Fibroblast of peridontal ligament (primary cell): ENCODE measurements around the gene COA8.

Source experiments
- DNase-seq: peaks from one replicate; pipeline ENCODE4 v3.0.0-alpha.2; 2010; ENCODE audit errors: extremely low read depth

The COA8 gene, protein sequence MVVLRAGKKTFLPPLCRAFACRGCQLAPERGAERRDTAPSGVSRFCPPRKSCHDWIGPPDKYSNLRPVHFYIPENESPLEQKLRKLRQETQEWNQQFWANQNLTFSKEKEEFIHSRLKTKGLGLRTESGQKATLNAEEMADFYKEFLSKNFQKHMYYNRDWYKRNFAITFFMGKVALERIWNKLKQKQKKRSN

DNA sequence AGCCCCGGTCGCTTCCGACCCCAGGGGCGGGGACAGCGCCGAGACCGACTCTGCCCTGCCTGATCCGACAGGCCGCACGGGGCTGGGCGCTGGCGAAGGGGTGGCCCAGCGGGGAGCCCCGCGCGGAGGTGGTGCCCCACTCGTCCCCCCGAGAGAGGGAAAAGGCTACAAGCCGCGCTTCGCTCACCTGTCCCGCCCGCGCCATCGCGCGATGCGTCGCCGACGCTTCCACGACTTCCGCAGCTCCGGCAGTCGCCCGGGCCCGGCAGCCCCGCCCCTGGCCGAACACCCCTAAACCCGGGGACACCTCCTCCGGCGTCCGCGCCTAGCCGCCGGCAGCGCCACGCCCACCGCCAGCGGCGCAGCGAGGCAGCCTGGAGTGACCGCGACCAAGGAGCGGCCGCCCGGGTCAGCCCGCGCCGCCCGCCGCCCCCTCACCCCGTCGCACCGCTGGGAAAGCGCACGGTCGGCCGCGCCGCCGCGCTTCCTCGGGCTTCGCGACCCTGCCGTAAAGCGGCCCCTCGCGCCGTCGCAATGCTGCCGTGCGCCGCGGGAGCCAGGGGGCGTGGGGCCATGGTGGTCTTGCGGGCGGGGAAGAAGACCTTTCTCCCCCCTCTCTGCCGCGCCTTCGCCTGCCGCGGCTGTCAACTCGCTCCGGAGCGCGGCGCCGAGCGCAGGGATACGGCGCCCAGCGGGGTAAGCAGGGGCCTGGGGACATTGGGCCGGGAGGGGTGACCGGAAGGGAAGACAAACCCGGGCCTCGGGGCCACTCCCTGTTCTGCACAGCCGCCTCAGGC is at the start of gene COA8, which contains the start of gene BAG5:
Gene COA8, plus strand, starts transcription at position 532 of the 797 bp plus-strand sequence. Its CDS starts 42 bp downstream, at position 574.
Gene BAG5, minus strand, starts transcription at position 229 of the 797 bp plus-strand sequence. CDS start 1,493 bp downstream, outside the sequence.
- DNase-seq, result peak; percentile 66

- no peak for DNase-seq
Measured at GRCh38 chr14:103514596-103515421, 48.0 kb upstream of the COA8 start.

GRCh38 chr14:103516426-103517173 is 46.2 kb upstream of the COA8 start:
- DNase-seq, result no peak

DNA sequence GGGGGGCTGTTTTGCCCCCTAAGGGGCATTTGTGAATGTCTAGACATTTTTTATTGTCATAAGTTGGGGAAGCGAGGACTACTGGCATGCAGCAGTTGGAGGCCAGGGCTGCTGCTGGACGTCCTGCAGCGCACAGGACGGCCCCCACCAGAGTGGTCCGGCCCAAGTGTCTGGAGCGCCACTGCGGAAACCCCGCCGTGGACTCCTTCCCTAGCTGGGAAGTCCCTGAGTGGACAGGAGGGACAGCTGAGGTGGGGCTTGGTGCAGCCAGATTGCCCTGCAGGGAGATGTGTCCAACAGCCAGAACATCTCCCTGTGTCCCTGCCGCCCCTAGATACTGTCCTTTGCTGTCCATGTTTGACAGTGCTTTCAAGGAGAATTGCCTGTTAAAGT is 45.6 kb upstream of the COA8 start:
- DNase-seq, result no peak

DNA sequence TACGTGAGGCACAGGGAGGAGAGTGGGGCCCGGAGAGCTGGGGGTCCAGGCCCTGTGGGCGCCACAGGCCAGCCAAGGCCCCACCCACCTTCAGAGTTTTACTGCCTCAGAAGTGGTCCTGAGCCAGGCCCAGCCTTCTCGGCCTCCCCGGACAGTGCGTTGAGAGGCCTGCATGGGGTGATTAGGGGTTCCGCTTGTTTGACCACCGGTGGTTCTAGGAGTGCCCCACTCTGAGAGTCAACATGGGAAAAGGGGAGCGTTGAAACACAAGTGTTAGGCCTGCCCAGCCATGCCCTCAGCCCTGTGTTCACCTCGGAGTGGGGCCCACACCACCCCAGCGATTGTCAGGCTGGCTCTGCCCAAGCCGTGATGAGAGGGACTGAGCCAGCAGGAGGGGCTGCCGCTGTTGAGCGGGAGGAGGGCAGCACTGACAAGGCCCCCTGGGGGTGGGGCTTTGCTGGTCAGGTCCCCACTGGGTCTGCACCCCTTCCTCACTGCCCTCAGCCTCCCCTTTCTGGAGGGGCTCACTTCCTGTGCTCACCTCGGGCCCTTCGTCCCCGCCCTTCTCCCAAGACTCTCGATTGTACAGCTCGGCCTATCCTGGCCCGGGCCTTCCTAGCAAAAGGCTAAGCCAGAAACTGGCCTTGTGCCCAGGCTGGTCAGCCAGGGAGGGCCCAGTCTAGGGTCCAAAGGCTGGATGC is 44.9 kb upstream of the COA8 start:
- DNase-seq, result no peak

DNA sequence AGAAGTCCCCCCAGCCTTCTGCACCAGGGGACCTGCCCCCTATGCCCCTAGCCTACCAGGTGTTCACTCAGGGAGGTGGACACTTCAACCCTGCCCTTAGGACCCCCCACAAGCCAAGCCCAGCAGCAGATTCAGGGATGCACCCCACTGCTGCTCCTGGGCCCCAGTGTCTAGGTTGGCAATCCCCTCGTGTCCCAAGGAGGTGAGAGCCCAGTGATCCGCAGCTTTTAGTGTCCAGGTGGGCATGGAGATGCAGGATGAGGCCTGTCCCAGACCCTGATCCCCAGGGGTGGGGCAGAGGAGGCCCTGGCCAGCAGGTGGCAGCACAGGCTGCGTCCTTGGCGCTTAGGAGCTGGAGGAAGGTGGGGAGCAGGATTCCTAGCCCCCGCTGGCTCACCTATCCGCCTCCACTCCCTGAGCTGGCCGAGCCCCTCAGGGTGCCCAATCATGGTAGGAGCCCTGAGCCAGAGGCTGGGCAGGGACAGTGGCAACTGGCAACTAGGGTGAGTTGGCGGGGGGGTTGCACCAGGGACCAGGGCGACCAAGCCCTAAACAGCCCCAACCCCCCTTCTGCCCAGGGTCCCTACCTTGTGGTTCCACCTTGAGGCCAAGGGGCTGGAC is 44.2 kb upstream of the COA8 start:
- no peak for DNase-seq

DNA sequence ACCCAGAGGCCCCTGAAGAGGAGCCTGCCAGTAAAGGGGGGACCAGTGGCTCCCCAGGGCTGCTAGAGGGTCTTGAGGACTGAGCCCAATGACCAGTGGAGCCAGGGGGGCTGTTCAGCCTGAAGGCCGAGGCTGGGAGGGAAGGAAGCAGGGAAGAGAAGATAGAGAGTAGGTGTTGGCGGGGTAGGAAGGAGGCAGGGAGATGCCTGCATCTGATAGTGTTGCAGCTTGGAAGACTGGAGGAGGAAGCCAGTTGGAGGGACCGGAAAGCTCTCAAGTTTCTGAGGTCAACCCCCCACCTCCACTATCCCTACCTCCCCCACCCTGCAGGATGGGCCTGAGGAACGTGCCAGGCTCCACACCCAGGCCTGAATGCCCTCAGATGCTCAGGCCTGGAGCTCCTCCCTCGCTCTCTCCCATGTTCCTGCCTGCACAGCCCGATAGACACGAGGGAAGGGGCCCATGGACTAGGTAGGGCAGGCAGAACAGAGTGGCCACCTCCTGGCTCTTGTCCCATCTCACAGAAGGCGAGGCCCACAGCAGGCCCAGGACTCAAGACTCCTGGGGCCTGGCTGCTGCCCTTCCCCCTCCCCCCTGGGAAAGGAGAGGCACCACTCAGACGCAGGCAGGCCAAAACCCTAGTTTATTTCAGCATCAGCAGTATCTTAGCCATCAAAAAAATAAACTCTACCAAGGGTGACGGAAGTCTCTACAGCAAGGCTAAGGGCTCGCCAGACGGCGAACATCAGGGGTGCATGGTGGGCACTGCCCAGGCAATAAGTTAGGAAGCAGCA is 43.5 kb upstream of the COA8 start:
- DNase-seq, result no peak

GRCh38 chr14:103519837-103520212 is 42.9 kb upstream of the COA8 start:
- no peak for DNase-seq

DNA sequence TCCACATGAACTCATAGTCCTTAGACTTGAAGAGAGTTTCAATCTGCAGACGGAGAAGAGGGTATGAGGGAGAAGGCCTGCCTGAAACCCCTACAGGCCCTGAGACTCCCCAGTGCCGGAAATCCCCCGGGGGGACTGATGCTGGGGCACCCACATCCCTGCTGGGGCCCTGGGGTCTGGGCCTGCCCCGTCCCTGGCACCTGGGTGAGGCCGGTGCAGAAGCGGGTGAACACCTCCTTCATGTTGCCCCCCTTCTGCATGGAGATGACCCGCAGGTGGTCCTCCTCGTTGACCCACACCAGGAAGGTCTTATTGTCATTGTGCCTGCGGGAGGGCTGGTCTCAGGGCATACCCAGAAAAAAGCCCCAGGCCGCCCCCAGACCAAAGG is 42.5 kb upstream of the COA8 start:
- no peak for DNase-seq

DNA sequence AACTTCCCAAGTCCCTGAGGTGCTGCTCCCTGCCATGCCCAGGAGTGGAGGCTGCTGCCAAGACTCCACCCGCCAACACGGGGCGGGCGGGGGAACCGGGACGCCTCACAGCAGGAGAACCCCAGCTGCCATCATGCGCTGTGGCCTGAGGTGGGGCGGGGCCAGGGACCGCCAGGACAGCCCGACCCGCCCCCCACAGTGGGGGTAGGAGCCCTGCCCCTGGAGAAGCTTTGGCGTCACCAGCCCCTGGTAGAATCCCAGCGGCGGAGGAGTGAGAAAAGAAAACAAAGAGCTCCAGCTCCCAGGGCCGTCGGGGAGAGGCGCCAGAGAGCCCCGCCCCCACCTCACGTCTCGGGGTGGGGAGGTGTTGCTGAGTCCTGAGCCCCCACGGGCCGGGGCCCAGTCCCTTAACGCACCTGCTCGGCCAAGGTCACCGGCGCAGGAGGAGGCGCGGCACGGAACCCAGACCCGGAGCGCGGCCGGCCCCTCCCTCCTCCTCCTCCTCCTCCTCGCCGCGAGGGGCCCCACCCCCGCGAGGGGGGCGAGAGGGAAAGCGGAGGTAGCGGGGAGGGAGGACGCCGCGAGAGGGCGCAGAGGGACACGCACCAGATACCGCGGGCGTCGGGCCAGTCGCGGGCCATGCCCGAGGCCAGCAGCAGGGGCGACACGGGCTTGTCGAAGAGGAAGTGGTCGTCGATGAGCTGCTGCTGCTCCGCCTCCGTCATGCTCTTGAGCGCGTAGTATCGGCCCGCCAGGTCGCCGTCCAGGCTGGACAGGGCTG is 41.9 kb upstream of the COA8 start:
- DNase-seq, result peak; percentile 43

- no peak for DNase-seq
Measured at GRCh38 chr14:103521438-103521950, 41.3 kb upstream of the COA8 start.

GRCh38 chr14:103521951-103522563 is 40.7 kb upstream of the COA8 start:
- DNase-seq, result no peak

GRCh38 chr14:103522649-103523574 is 39.8 kb upstream of the COA8 start, which contains the start of gene CKB:
Gene CKB (minus strand): TSS chr14:103522830. CDS start chr14:103522493, 337 bp downstream.
- peak; percentile 32 for DNase-seq

- DNase-seq, result no peak
Measured at GRCh38 chr14:103523575-103523954, 39.2 kb upstream of the COA8 start.

DNA sequence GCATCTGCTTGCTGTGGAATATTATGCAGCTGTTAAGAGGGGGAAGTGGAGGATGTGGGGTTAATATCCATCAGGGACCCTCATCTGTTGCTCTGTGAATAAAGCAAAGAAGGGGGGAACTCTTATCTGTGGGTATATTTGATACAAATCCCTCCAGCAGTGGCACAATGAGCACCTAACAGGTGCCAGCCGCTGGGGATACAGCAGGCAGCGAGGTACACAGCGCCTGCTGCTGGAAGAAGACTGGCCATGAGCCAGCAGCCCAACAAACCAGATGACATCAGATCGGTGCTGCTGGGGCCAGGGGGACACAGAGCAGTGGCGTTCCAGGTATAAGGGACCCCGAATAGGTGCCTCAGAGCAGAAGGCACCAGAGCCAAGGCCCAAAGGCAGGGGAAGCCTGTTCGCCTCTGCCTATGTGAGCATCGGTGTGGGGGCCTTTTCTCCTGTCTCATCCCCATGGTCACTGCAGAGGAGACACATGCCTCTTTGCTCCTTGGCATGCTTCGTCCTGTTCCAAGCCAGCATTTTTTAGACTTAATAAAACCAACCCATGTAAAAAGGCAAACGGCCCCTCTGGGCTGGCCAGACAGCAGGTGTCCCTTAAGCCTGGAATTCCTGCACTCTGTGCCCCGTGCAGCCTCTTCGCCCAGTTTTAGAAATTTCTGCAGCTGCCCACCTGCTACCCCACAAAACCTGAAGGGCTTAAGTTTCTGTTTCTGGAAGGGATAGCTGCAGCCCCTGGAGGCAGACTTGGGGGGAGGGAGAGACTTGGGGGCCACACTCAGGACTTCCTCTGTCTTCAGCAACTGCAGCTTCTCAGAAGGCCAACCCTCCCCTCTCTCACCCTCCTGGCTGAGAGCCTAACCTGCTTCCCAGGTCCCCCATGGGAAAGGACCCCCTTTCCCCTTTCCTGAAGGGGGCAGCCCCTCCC is 38.5 kb upstream of the COA8 start:
- DNase-seq, result no peak
